ENCODE measurements around the gene ORM2. TPM values are rescaled to one million over a fixed set of nuclear protein-coding genes. Genes with fewer than 3 reads are reported as not detected.

Gene ORM2
- total and polyA plus RNA-seq, 2 of the 4 experiments (the other 2 are of a cell fraction), result not detected

DNA sequence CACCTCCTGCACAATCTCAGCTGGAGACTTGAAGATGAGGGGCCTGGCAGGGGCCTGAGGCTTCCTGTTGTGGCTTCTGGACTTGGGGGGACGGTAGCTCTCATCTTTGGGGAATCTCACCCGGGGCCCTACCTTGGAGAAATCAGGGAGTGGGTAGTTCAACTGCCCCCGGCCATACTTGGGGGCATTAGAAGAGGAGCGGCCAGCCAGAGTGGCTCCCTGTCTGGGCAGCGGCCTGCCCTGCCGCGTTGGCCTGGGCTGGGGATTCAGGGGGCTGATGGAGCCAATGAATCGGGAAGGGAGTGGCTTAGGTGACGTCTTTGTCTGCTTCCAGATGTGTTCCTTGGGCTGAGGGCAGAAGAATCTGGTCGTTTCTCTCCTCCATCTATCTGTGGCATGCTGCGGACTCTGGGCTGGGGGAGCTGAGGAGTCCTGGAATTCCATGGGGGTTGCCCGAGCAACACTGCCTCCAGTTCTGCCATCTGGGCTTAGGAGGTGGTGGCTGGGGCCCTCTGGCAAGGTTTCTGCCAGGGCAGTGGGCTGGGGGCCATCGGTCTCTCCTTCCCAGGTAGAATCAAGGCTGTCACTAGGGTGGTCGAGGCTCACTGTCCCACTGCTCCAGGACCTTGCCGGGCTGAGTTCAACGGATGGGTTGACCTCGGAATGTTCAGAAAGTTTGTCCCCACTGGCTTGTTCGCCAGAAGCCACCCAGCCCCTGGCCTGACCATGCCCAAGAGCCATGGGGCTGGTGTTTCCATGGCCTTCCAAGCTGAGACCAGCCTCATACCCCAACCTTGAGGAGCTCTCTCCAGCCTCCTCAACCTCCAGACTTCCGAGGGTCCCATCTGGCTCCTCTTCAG lies 47.1 kb downstream of the ORM2 start (continued):
- no peak for TF ChIP-seq MAFK (IDR thresholded peaks at IDR 0.05; ENCODE audit: low read depth, low read length)

DNA sequence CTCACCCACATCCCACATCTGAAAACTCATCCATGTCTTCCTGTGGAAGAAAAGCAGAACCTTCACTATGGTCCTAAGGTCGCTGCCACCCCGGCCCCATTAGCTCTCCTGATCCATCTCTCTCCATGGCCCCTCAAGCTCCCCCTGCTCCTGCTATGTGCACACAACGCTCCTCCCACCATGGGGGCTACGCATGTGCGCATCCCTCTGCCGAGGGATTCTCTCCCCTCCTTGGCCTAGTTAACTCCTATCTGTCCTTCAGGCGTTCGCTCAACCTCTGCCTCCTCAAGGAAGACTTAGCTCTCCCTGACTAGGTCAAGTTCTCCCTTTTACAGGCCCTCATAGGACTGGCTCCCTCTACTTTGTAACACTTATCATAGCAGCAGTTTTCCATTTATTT lies 48.3 kb downstream of the ORM2 start:
- dilution Hi-C loops (cut with HindIII; ENCODE audit: low sequenced_read_pairs, unreplicated experiment), result no loop called here
- no peak overlapping the region for H4K5ac ChIP-seq (ENCODE audit: low read depth, low read length)
- TF ChIP-seq RCOR1 (IDR thresholded peaks at IDR 0.05; ENCODE audit: insufficient replicate concordance, low read length) (no peak), CHD1 (IDR thresholded peaks at IDR 0.05; ENCODE audit: low read depth, low read length) (no peak), MAZ (IDR thresholded peaks at IDR 0.05; ENCODE audit: borderline replicate concordance, low read depth, low read length) (no peak), RFX5 (IDR thresholded peaks at IDR 0.05; ENCODE audit: low read depth, low read length) (no peak), MAFK (IDR thresholded peaks at IDR 0.05; ENCODE audit: low read depth, low read length) (no peak), CEBPB (IDR thresholded peaks at IDR 0.05; ENCODE audit: low read depth, low read length) (no peak), NFE2L2 (IDR thresholded peaks at IDR 0.05; ENCODE audit: low read depth, low read length) (no peak), RAD21 (IDR thresholded peaks at IDR 0.05; ENCODE audit: low read length) (no peak), MXI1 (IDR thresholded peaks at IDR 0.05; ENCODE audit: borderline replicate concordance, low read depth, low read length) (no peak), BHLHE40 (IDR thresholded peaks at IDR 0.05; ENCODE audit: low read depth, low read length) (no peak), SMC3 (IDR thresholded peaks at IDR 0.05; ENCODE audit: low read depth, low read length) (no peak), POLR2A (IDR thresholded peaks at IDR 0.05; ENCODE audit: low read depth, low read length) (no peak)
- TF ChIP-seq, protein P1, sequence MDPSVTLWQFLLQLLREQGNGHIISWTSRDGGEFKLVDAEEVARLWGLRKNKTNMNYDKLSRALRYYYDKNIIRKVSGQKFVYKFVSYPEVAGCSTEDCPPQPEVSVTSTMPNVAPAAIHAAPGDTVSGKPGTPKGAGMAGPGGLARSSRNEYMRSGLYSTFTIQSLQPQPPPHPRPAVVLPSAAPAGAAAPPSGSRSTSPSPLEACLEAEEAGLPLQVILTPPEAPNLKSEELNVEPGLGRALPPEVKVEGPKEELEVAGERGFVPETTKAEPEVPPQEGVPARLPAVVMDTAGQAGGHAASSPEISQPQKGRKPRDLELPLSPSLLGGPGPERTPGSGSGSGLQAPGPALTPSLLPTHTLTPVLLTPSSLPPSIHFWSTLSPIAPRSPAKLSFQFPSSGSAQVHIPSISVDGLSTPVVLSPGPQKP (IDR thresholded peaks at IDR 0.05; ENCODE audit: borderline replicate concordance, low read depth, low read length), result no peak
- TF ChIP-seq, protein P2, sequence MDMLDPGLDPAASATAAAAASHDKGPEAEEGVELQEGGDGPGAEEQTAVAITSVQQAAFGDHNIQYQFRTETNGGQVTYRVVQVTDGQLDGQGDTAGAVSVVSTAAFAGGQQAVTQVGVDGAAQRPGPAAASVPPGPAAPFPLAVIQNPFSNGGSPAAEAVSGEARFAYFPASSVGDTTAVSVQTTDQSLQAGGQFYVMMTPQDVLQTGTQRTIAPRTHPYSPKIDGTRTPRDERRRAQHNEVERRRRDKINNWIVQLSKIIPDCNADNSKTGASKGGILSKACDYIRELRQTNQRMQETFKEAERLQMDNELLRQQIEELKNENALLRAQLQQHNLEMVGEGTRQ (IDR thresholded peaks at IDR 0.05; ENCODE audit: low read depth, low read length), result no peak

More for the DNA sequence above, 48.3 kb downstream of the ORM2 start:
- ChIA-PET CTCF (no interaction called here), POLR2A (ENCODE audit: unreplicated experiment) (no interaction called here)
- Histone ChIP-seq H3K23ac (ENCODE audit: low read depth, low read length) (no peak overlapping the region), H3K9ac (ENCODE audit: low read depth, low read length) (no peak overlapping the region), H3K14ac (replicated peaks; ENCODE audit: low read depth, low read length) (no peak overlapping the region), H3K79me1 (ENCODE audit: low read depth in 1 of 2, low read length in 2 of 2) (peaks cover 15 to 26% of the 10 kb centered on the region in 2 experiments), H3K4ac (ENCODE audit: low read depth, low read length) (no peak overlapping the region), H2BK5ac (ENCODE audit: low read depth, low read length, poor library complexity, severe bottlenecking) (no peak overlapping the region), H2BK15ac (ENCODE audit: low read depth, low read length) (no peak overlapping the region), H2BK120ac (ENCODE audit: low read depth, low read length) (no peak overlapping the region), H2AK5ac (ENCODE audit: low read depth, low read length) (no peak overlapping the region), H4K91ac (ENCODE audit: insufficient read depth, low read depth, low read length) (no peak overlapping the region), H4K8ac (ENCODE audit: low read depth in 2 of 2, low read length in 2 of 2) (no peak overlapping the region), H3K9me1 (ENCODE audit: insufficient read depth, low read length) (peaks cover 9% of the 10 kb centered on the region), H3K4me3 (ENCODE audit: insufficient read depth, low read depth, low read length) (no peak overlapping the region), H3K4me2 (ENCODE audit: low read depth, low read length) (no peak overlapping the region), H3K4me1 (ENCODE audit: control insufficient read depth, insufficient read depth, low read length) (peaks cover 4% of the 10 kb centered on the region; the same call in 1 of the 2 replicates), H3K36me3 (ENCODE audit: control insufficient read depth, insufficient read depth, low read length) (peaks cover 39% of the 10 kb centered on the region), H3K9me3 (ENCODE audit: control insufficient read depth, insufficient read depth, low read length) (no peaks in the 10 kb centered on the region), H2AFZ (replicated peaks; ENCODE audit: low read length, poor library complexity) (no peak overlapping the region), H3K18ac (ENCODE audit: low read depth, low read length) (no peak overlapping the region), H3K27me3 (ENCODE audit: control insufficient read depth, insufficient read depth, low read length) (no peaks in the 10 kb centered on the region), H2BK20ac (ENCODE audit: low read depth, low read length) (no peak overlapping the region), H4K20me1 (ENCODE audit: insufficient read depth, low read length) (peaks cover 6% of the 10 kb centered on the region; the same call in 1 of the 2 replicates), H2AK9ac (replicated peaks; ENCODE audit: low read depth, low read length, poor library complexity) (no peak overlapping the region), H3K56ac (ENCODE audit: extremely low read depth, insufficient read depth, low read length) (no peak overlapping the region), H3K27ac (ENCODE audit: insufficient read depth, low read length) (no peak overlapping the region)
- ATAC-seq (ENCODE audit: low read depth) (no peak), DNase-seq (no peak)
- 80% methylated on average over 8 of the region's 8 CpGs; no CpG with 5 or more reads in 1 of the 2 experiments for WGBS, 2 experiments (ENCODE audit: extremely low coverage in 2 of 2, insufficient read length in 1 of 2)
- no TSS peak for BruUV-seq (replicated peaks)
- in situ Hi-C loops (cut with MboI; ENCODE audit: low sequenced_read_pairs) (no loop called here), intact Hi-C loops (cut with micrococcal nuclease) (no loop called here)

Measured in IMR-90 (cell line).